Caco-2 (cell line): ENCODE results near the gene MON2. TPM values are rescaled to one million over a fixed set of nuclear protein-coding genes. Genes with fewer than 3 reads are reported as not detected.

Experiments
- BruUV-seq: library from RNA; stranded (reverse); fragments of 400-500 nt; replicated peaks from 2 replicates; lab custom pipeline; 2021; lab: Mats Ljungman, UMichigan
- CTCF ChIA-PET: fragments of 300-600 bp; sonication (Branson Sonifier 250); formaldehyde crosslinking; loops from one replicate; lab custom pipeline; 2022; ENCODE audit warnings: antibody characterized with exemption; lab: Charles Lee
- POLR2A ChIA-PET: fragments of 300-600 bp; sonication (Branson Sonifier 250); formaldehyde crosslinking; loops from one replicate; lab custom pipeline; 2022; ENCODE audit warnings: antibody characterized with exemption; lab: Charles Lee
- DNase-seq, 2 experiments: peaks; one replicate each; pipeline versions ENCODE4 v3.0.0 to v3.0.0-alpha.2; 2020 to 2022
- H3K27me3 ChIP-seq: replicated peaks from 2 replicates; pipeline ENCODE4 v1.6.0; 2011; ENCODE audit warnings: low read length; ENCODE audit not compliant: control insufficient read depth, insufficient read depth
- H3K36me3 ChIP-seq: 2 replicates; pipeline ENCODE4 v1.5.1; 2011; ENCODE audit warnings: low read length; ENCODE audit not compliant: control insufficient read depth, insufficient read depth
- H3K4me1 ChIP-seq: fragments of 250-450 bp; sonication (Bioruptor Pico); 2 replicates; pipeline ENCODE4 v1.5.1; 2020; ENCODE audit warnings: mild to moderate bottlenecking
- H3K4me3 ChIP-seq: 2 replicates; pipeline ENCODE4 v1.5.1; 2011; ENCODE audit warnings: low read depth, mild to moderate bottlenecking, control low read depth, low read length
- H3K9me3 ChIP-seq: fragments of 250-450 bp; sonication (Bioruptor Pico); 2 replicates; pipeline ENCODE4 v1.5.1; 2020; ENCODE audit warnings: mild to moderate bottlenecking, moderate library complexity
- H3K27ac Mint-ChIP-seq: one replicate; pipeline ENCODE4 v1.8.0; 2022; ENCODE audit warnings: mixed read lengths; ENCODE audit not compliant: unreplicated experiment
- H3K27me3 Mint-ChIP-seq: one replicate; pipeline ENCODE4 v1.8.0; 2022; ENCODE audit warnings: mixed read lengths; ENCODE audit not compliant: insufficient read depth, unreplicated experiment
- H3K36me3 Mint-ChIP-seq: one replicate; pipeline ENCODE4 v1.8.0; 2022; ENCODE audit warnings: mild to moderate bottlenecking, mixed read lengths; ENCODE audit not compliant: insufficient read depth, unreplicated experiment
- H3K4me1 Mint-ChIP-seq: one replicate; pipeline ENCODE4 v1.8.0; 2022; ENCODE audit warnings: low read depth, mixed read lengths; ENCODE audit not compliant: unreplicated experiment
- H3K4me3 Mint-ChIP-seq: one replicate; pipeline ENCODE4 v1.8.0; 2022; ENCODE audit warnings: mild to moderate bottlenecking, moderate library complexity, mixed read lengths; ENCODE audit not compliant: unreplicated experiment
- H3K9me3 Mint-ChIP-seq: one replicate; pipeline ENCODE4 v1.8.0; 2022; ENCODE audit warnings: mixed read lengths; ENCODE audit not compliant: unreplicated experiment
- intact Hi-C: fragments of 100-400 bp; cut with micrococcal nuclease; formaldehyde crosslinking; loops from one replicate; pipeline ENCODE4 v1.10.0; 2022; ENCODE audit not compliant: unreplicated experiment
- total RNA-seq: library from RNA; stranded (reverse); gene quantifications from 2 replicates; pipeline ENCODE4 v1.2.3, GENCODE V29; 2022
- TF ChIP-seq, protein P1 (sequence below), 2 experiments: fragments of 200-600 bp in 1 of 2; IDR thresholded peaks; 1 replicate in 1 of 2; 2 replicates in 1 of 2; pipeline versions ENCODE4 v1.5.1 to v1.8.0; 2011 to 2022; ENCODE audit warnings: antibody characterized with exemption in 1 of 2, control low read depth in 1 of 2, inconsistent platforms in 1 of 2, low read depth in 1 of 2, low read length in 1 of 2, mild to moderate bottlenecking in 1 of 2, moderate library complexity in 1 of 2; ENCODE audit not compliant: insufficient read depth in 1 of 2, severe bottlenecking in 1 of 2, unreplicated experiment in 1 of 2

Gene MON2
- total RNA-seq, 1 experiment from 2014 or later: 30.8 TPM

DNA sequence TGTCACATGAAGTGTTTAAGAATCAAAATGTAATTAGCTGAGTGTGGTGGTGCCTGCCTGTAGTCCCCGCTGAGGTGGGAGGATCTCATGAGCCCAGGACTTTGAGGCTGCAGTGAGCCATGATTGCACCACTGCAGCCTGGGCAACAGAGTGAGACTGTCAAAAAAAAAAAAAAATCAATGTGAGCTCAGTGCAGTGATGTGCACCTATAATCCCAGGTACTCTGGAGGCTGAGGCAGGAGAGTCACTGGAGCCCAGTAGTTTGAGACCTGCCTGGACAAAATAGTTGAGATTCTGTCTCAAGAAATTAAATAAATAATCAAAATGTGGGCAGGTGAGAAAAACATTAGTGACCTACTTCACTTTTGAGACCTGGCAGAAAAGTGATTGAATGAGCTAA lies 140.0 kb downstream of the MON2 start:
- Mint-ChIP-seq H3K27ac (no peak overlapping the region), H3K4me1 (no peaks in the 10 kb centered on the region), H3K36me3 (peaks cover 15% of the 10 kb centered on the region), H3K27me3 (no peaks in the 10 kb centered on the region), H3K4me3 (no peak overlapping the region), H3K9me3 (no peaks in the 10 kb centered on the region)
- ChIA-PET CTCF (no interaction called here), POLR2A (no interaction called here)
- Histone ChIP-seq H3K36me3 (no peaks in the 10 kb centered on the region), H3K9me3 (no peaks in the 10 kb centered on the region), H3K27me3 (no peaks in the 10 kb centered on the region), H3K4me1 (peaks cover 18% of the 10 kb centered on the region), H3K4me3 (no peak overlapping the region)
- TF ChIP-seq, protein P1, sequence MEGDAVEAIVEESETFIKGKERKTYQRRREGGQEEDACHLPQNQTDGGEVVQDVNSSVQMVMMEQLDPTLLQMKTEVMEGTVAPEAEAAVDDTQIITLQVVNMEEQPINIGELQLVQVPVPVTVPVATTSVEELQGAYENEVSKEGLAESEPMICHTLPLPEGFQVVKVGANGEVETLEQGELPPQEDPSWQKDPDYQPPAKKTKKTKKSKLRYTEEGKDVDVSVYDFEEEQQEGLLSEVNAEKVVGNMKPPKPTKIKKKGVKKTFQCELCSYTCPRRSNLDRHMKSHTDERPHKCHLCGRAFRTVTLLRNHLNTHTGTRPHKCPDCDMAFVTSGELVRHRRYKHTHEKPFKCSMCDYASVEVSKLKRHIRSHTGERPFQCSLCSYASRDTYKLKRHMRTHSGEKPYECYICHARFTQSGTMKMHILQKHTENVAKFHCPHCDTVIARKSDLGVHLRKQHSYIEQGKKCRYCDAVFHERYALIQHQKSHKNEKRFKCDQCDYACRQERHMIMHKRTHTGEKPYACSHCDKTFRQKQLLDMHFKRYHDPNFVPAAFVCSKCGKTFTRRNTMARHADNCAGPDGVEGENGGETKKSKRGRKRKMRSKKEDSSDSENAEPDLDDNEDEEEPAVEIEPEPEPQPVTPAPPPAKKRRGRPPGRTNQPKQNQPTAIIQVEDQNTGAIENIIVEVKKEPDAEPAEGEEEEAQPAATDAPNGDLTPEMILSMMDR (IDR thresholded peaks at IDR 0.05; ENCODE audit: insufficient read depth in 1 of 2, low read depth in 1 of 2, low read length in 1 of 2, severe bottlenecking in 1 of 2, unreplicated experiment in 1 of 2): no peak
- no TSS peak for BruUV-seq
- intact Hi-C loops: loop anchor here (10.0 kb wide), 3 partner anchors 158 to 488 kb away; no protein-coding TSS in a partner anchor
- no peak for DNase-seq

DNA sequence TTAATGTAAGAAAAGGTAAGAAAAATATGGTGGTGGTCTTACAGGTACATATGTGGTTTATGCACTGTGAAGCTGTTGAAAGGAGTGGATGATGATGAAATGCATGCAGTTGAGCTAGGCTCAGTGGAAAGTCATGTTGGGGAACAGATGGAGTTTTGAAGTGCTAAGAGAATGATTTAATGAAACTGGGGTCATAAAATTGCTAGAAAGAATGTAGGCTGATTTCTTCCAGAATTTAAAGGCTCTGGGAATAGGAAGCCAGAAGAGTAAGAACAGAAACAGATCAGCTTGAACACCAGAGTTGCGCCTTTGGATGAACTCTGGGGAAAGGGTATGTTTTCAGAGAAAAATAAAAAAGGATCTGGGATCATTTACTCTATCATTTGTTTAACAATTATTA lies 146.5 kb downstream of the MON2 start:
- no peaks in the 10 kb centered on the region for H3K9me3 Mint-ChIP-seq
- POLR2A ChIA-PET: no interaction called here
- H3K4me3 ChIP-seq: no peak overlapping the region
- no peaks in the 10 kb centered on the region; the same call in 1 of the 2 replicates for H3K4me1 ChIP-seq
- CTCF ChIA-PET: interaction anchor here (1.2 kb wide), 1 partner anchor 31 kb away, joined by 4 read pairs; no protein-coding TSS in a partner anchor
- intact Hi-C loops: no loop called here
- H3K4me3 Mint-ChIP-seq: no peak overlapping the region
- no peak overlapping the region for H3K27ac Mint-ChIP-seq
- H3K9me3 ChIP-seq: no peaks in the 10 kb centered on the region
- H3K27me3 ChIP-seq: no peaks in the 10 kb centered on the region
- no peaks in the 10 kb centered on the region for H3K36me3 ChIP-seq
- H3K4me1 Mint-ChIP-seq: no peaks in the 10 kb centered on the region
- TF ChIP-seq, protein P1 (IDR thresholded peaks at IDR 0.05; ENCODE audit: insufficient read depth in 1 of 2, low read depth in 1 of 2, low read length in 1 of 2, severe bottlenecking in 1 of 2, unreplicated experiment in 1 of 2): no peak
- H3K36me3 Mint-ChIP-seq: no peaks in the 10 kb centered on the region
- DNase-seq: no peak
- BruUV-seq: no TSS peak
- H3K27me3 Mint-ChIP-seq: no peaks in the 10 kb centered on the region

DNA sequence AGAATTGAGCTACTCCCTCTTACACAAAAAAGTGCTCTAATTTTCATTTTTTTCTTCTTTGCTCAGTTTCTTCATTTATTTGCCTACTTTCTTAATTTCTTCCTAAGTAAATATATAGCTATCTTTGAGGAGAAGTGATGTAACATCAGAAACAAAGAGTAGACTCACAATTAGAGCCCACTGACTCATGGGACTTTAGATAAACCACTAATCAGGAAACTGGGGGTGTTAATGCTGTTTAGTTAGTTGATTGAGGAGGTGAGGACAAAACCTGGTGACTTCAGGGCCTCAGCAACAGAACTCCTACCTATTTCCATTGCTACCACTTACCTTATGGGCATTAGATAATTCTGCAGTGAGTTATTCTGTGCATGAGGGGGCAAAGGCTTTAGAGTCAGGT lies 151.7 kb downstream of the MON2 start:
- DNase-seq: no peak
- Histone ChIP-seq H3K4me3 (no peak overlapping the region), H3K9me3 (no peaks in the 10 kb centered on the region), H3K36me3 (no peaks in the 10 kb centered on the region), H3K27me3 (no peaks in the 10 kb centered on the region), H3K4me1 (peaks cover 6% of the 10 kb centered on the region; the same call in 1 of the 2 replicates)
- no peaks in the 10 kb centered on the region for H3K36me3 Mint-ChIP-seq
- no peak overlapping the region for H3K4me3 Mint-ChIP-seq
- no peaks in the 10 kb centered on the region for H3K4me1 Mint-ChIP-seq
- TF ChIP-seq, protein P1 (IDR thresholded peaks at IDR 0.05; ENCODE audit: insufficient read depth in 1 of 2, low read depth in 1 of 2, low read length in 1 of 2, severe bottlenecking in 1 of 2, unreplicated experiment in 1 of 2): no peak
- BruUV-seq: no TSS peak
- CTCF ChIA-PET: no interaction called here
- no peaks in the 10 kb centered on the region for H3K27me3 Mint-ChIP-seq
- POLR2A ChIA-PET: no interaction called here
- no peaks in the 10 kb centered on the region for H3K9me3 Mint-ChIP-seq
- no peak overlapping the region for H3K27ac Mint-ChIP-seq
- intact Hi-C loops: no loop called here
